SK-N-MC (cell line): ENCODE data around the gene FSD1.

Experiments used
- EZH2 ChIP-seq: fragments of 200-600 bp; sonication (generic); IDR thresholded peaks from one replicate; pipeline ENCODE4 v1.6.1; 2017; ENCODE audit warnings: antibody characterized with exemption
- POLR2AphosphoS5 ChIP-seq: IDR thresholded peaks from 2 replicates; pipeline ENCODE4 v1.6.1; 2012; ENCODE audit warnings: mild to moderate bottlenecking, low read depth, low read length, borderline replicate concordance

GRCh38 chr19:4320419-4320818 lies 16.0 kb downstream of the FSD1 start:
- TF ChIP-seq POLR2AphosphoS5: no peak
- no peak for TF ChIP-seq EZH2
